Testis (tissue), 3 donors: ENCODE data around the gene THPO. TPM values are rescaled to one million over a fixed set of nuclear protein-coding genes. Genes with fewer than 3 reads are reported as not detected.
A peak's percentile ranks its signal among the peaks of the same experiment; 100 is the strongest.

Source experiments
- DNase-seq: peaks from one replicate; pipeline ENCODE4 v3.0.0-alpha.2; 2019
- H3K27ac ChIP-seq, 2 donors: fragments of 200-600 bp; sonication (generic); one replicate each; pipeline ENCODE4 v1.5.1; 2019
- H3K27me3 ChIP-seq: fragments of 200-600 bp; sonication (generic); one replicate; pipeline ENCODE4 v1.5.1; 2019
- H3K36me3 ChIP-seq: fragments of 200-600 bp; sonication (generic); one replicate; pipeline ENCODE4 v1.5.1; 2017; ENCODE audit warnings: low read depth; ENCODE audit errors: missing control alignments
- H3K4me1 ChIP-seq: fragments of 200-600 bp; sonication (generic); one replicate; pipeline ENCODE4 v1.5.1; 2019
- H3K4me3 ChIP-seq, 2 donors: fragments of 200-600 bp; sonication (generic); one replicate each; pipeline ENCODE4 v1.5.1; 2017 to 2019
- H3K9me3 ChIP-seq: fragments of 200-600 bp; sonication (generic); one replicate; pipeline ENCODE4 v1.5.1; 2017
- CTCF ChIP-seq, 3 experiments: fragments of 450-650 bp in 2 of 3; fragments of 200-600 bp in 1 of 3; sonication (generic) in 1 of 3; IDR thresholded peaks; one replicate each; pipeline ENCODE4 v1.5.1; 2016 to 2019; ENCODE audit warnings: antibody characterized with exemption in 3 of 3, mild to moderate bottlenecking in 2 of 3, moderate library complexity in 1 of 3
- POLR2A ChIP-seq: fragments of 450-650 bp; IDR thresholded peaks from one replicate; pipeline ENCODE4 v1.6.1; 2017; ENCODE audit warnings: antibody characterized with exemption, mild to moderate bottlenecking, moderate library complexity
- WGBS, 2 donors: methylation state at CpG; one replicate each; pipeline ENCODE4 v1.1.5; 2018; 5-methylcytosine and 5-hydroxymethylcytosine counted together
- intact Hi-C: fragments of 100-400 bp; cut with DNase I; formaldehyde crosslinking; loops from one replicate; pipeline ENCODE4 v1.15.1; 2023; ENCODE audit warnings: low total_unique reads
- polyA plus RNA-seq: library from polyadenylated mRNA; stranded (reverse); fragments of 350-450 nt; fragmentation: Illumina TruSeq; extraction: RNeasy Lipid Tissue Mini Kit (QIAGEN cat#74804); gene quantifications from one replicate; pipeline ENCODE4 v1.2.3, GENCODE V29; 2014; ENCODE audit warnings: low read depth, low replicate concordance; ENCODE audit not compliant: insufficient read depth
- total RNA-seq, 2 donors: library from RNA; depleted of rRNA; stranded (reverse); fragments of >200 nt; gene quantifications; one replicate each; pipeline ENCODE4 v1.2.3, GENCODE V29; 2016

Gene THPO
- total and polyA plus RNA-seq, 3 donors from 2014 or later, result 0.71 to 7.6 (median 0.93) TPM

GRCh38 chr3:184383033-184383740 is 5.2 kb upstream of the THPO start:
- WGBS, 2 donors, result 86 to 93% methylated on average over 10 to 15 of the region's 15 CpGs
- no peaks in the 10 kb centered on the region for H3K27me3 ChIP-seq
- DNase-seq, result no peak
- peaks cover 15% of the 10 kb centered on the region for H3K4me1 ChIP-seq
- intact Hi-C loops, result no loop called here
- no peak overlapping the region for H3K27ac ChIP-seq
- no peaks in the 10 kb centered on the region for H3K9me3 ChIP-seq
- no peak for TF ChIP-seq POLR2A
- H3K4me3 ChIP-seq, result no peak overlapping the region
- H3K36me3 ChIP-seq, result no peaks in the 10 kb centered on the region

- intact Hi-C loops, result no loop called here
- peaks cover 15% of the 10 kb centered on the region for H3K4me1 ChIP-seq
- no peak overlapping the region for H3K27ac ChIP-seq
- H3K36me3 ChIP-seq, result no peaks in the 10 kb centered on the region
- no peak for TF ChIP-seq POLR2A
- no peak for TF ChIP-seq CTCF (IDR thresholded peaks at IDR 0.05)
- no peak overlapping the region for H3K4me3 ChIP-seq
- 84 to 93% methylated on average over 7 to 16 of the region's 16 CpGs for WGBS, 2 donors
- no peaks in the 10 kb centered on the region for H3K27me3 ChIP-seq
- H3K9me3 ChIP-seq, result no peaks in the 10 kb centered on the region
- DNase-seq, result no peak
These were observed 4.5 kb upstream of the THPO start for GRCh38 chr3:184382326-184383032.

- intact Hi-C loops, result no loop called here
- WGBS, 2 donors, result 36 to 55% methylated on average over 13 to 53 of the region's 55 CpGs
- Histone ChIP-seq H3K36me3 (no peaks in the 10 kb centered on the region), H3K27me3 (no peaks in the 10 kb centered on the region), H3K4me3 (no peak overlapping the region), H3K9me3 (no peaks in the 10 kb centered on the region), H3K4me1 (peaks cover 15% of the 10 kb centered on the region), H3K27ac (no peak overlapping the region)
- TF ChIP-seq POLR2A, result no peak
- TF ChIP-seq CTCF (IDR thresholded peaks at IDR 0.05), result no peak
- DNase-seq, result no peak
These were observed 3.5 kb upstream of the THPO start for GRCh38 chr3:184381261-184382224.

- Histone ChIP-seq H3K4me1 (peaks cover 15% of the 10 kb centered on the region), H3K9me3 (no peaks in the 10 kb centered on the region), H3K36me3 (no peaks in the 10 kb centered on the region), H3K4me3 (peak overlapping the region in 1 of 2 donors; percentile 51), H3K27ac (no peak overlapping the region), H3K27me3 (no peaks in the 10 kb centered on the region)
- no peak for DNase-seq
- WGBS, 2 donors, result 6 to 17% methylated on average over 6 to 26 of the region's 42 CpGs
- intact Hi-C loops, result no loop called here
- no peak for TF ChIP-seq POLR2A
- no peak for TF ChIP-seq CTCF (IDR thresholded peaks at IDR 0.05)
These were observed 2.7 kb upstream of the THPO start for GRCh38 chr3:184380627-184381260.
